T-cell (primary cell): Measurements from ENCODE around the gene CDH13. TPM values are rescaled to one million over a fixed set of nuclear protein-coding genes. Genes with fewer than 3 reads are reported as not detected.

Experiments used
- ATAC-seq, 4 experiments: fragments of 200-7000 bp in 3 of 4; fragments of 150-1000 bp in 1 of 4; cut with Tn5 transposase; replicated peaks in 1 of 4; 1 replicate in 3 of 4; 2 replicates in 1 of 4; pipeline ENCODE4 v1.10.0; 2021; ENCODE audit warnings: moderate library complexity in 3 of 4, mild to moderate bottlenecking in 2 of 4, moderate number of reproducible peaks in 1 of 4
- CTCF ChIA-PET, 2 donors: fragments of 300-600 bp; sonication (Branson Sonifier 250); formaldehyde crosslinking; loops; one replicate each; lab custom pipeline; 2022; ENCODE audit warnings: antibody characterized with exemption in 2 of 2; lab: Charles Lee
- POLR2A ChIA-PET, 2 donors: fragments of 300-600 bp; sonication (Branson Sonifier 250); formaldehyde crosslinking; loops; one replicate each; lab custom pipeline; 2022; ENCODE audit warnings: antibody characterized with exemption in 2 of 2; lab: Charles Lee
- DNase-seq, 35 experiments: peaks; one replicate each; pipeline versions ENCODE4 v3.0.0 to v3.0.0-alpha.2; 2013 to 2023
- H3K27ac ChIP-seq: one replicate; pipeline ENCODE4 v1.5.1; 2013; ENCODE audit warnings: low read length
- H3K27me3 ChIP-seq, 2 experiments: replicated peaks in 1 of 2; 1 replicate in 1 of 2; 2 replicates in 1 of 2; pipeline versions ENCODE4 v1.6.1 to v1.7.0; 2013; ENCODE audit warnings: low read length in 1 of 2, mixed read lengths in 1 of 2; ENCODE audit not compliant: control insufficient read depth in 2 of 2, insufficient read depth in 2 of 2; ENCODE audit errors: extremely low read depth in 1 of 2
- H3K36me3 ChIP-seq, 2 donors: 1 replicate in 1 of 2; 2 replicates in 1 of 2; pipeline versions ENCODE4 v1.6.1 to v1.7.0; 2013; ENCODE audit warnings: low read length in 1 of 2; ENCODE audit not compliant: control insufficient read depth in 2 of 2, insufficient read depth in 1 of 2; ENCODE audit errors: extremely low read depth in 1 of 2
- H3K4me1 ChIP-seq, 2 experiments: 1 replicate in 1 of 2; 2 replicates in 1 of 2; pipeline versions ENCODE4 v1.6.1 to v1.7.0; 2013; ENCODE audit warnings: low read length in 2 of 2, mixed read lengths in 1 of 2; ENCODE audit not compliant: insufficient read depth in 2 of 2, control insufficient read depth in 1 of 2; ENCODE audit errors: extremely low read depth in 1 of 2
- H3K4me3 ChIP-seq, 2 donors: 1 replicate in 1 of 2; 2 replicates in 1 of 2; pipeline versions ENCODE4 v1.5.1 to v1.7.0; 2013; ENCODE audit warnings: mild to moderate bottlenecking in 2 of 2, low read length in 1 of 2, moderate library complexity in 1 of 2; ENCODE audit not compliant: control insufficient read depth in 1 of 2; ENCODE audit errors: extremely low read depth in 1 of 2
- H3K9me3 ChIP-seq: 2 replicates; pipeline ENCODE4 v1.7.0; 2013
- H3K27ac Mint-ChIP-seq, 2 donors: one replicate each; pipeline ENCODE4 v1.8.0; 2020 to 2021; ENCODE audit warnings: mild to moderate bottlenecking in 2 of 2, mixed read lengths in 2 of 2
- H3K27me3 Mint-ChIP-seq, 2 donors: one replicate each; pipeline ENCODE4 v1.8.0; 2021 to 2022; ENCODE audit warnings: mixed read lengths in 2 of 2
- H3K36me3 Mint-ChIP-seq: one replicate; pipeline ENCODE4 v1.8.0; 2021; ENCODE audit warnings: mixed read lengths
- H3K4me1 Mint-ChIP-seq, 3 donors: one replicate each; pipeline ENCODE4 v1.8.0; 2020 to 2022; ENCODE audit warnings: mixed read lengths in 3 of 3, mild to moderate bottlenecking in 1 of 3
- H3K4me3 Mint-ChIP-seq, 3 donors: one replicate each; pipeline ENCODE4 v1.8.0; 2020 to 2022; ENCODE audit warnings: mild to moderate bottlenecking in 3 of 3, mixed read lengths in 3 of 3, moderate library complexity in 3 of 3
- H3K9me3 Mint-ChIP-seq, 3 donors: one replicate each; pipeline ENCODE4 v1.8.0; 2020 to 2022; ENCODE audit warnings: mixed read lengths in 3 of 3
- WGBS: methylation state at CpG from one replicate; pipeline ENCODE4 v1.1.5; 2013; ENCODE audit warnings: missing lambda C conversion rate; ENCODE audit not compliant: insufficient coverage; 5-methylcytosine and 5-hydroxymethylcytosine counted together
- total RNA-seq, 35 experiments: library from RNA in 6 of 35; stranded (reverse) in 6 of 35; fragments of 120-200 nt in 1 of 35; gene quantifications; one replicate each; pipeline versions ENCODE4 v1.2.1 to v1.2.4 and lab custom pipeline; 2013 to 2026

Gene CDH13
- total RNA-seq, 5 donors from 2014 or later (not counting 1 experiment from before 2014, with no cell fraction given): not detected

DNA sequence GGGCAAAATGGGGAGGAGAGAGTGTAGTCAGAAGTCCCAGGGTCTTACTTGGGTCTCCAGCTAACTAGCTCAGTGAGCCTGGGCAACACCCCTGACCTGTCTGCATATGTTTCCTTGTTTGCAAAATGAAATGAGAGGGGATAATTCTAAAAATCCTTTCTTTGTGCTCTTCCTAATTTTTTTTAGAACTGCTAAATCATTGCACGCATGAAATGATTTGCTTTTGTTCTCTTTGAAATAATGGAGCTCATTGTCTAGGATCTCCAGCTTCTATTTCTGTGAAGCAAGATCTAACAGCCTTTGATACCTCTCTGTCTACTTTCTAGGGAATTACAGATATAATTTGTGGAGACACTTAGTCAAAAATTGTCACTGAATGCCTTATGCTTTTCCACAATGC, 181.3 kb downstream of the CDH13 start:
- Mint-ChIP-seq H3K27me3 (peaks cover 6 to 7% of the 10 kb centered on the region in 2 donors), H3K4me1 (no peaks in the 10 kb centered on the region), H3K9me3 (peaks cover 0 to 6% (median 0%) of the 10 kb centered on the region in 3 donors), H3K4me3 (no peak overlapping the region), H3K27ac (no peak overlapping the region), H3K36me3 (no peaks in the 10 kb centered on the region)
- ATAC-seq: no peak
- ChIA-PET POLR2A (no interaction called here), CTCF (no interaction called here)
- DNase-seq: no peak
- no CpG with 5 or more reads among the region's 1 CpG for WGBS
- H3K27me3 ChIP-seq: no peaks in the 10 kb centered on the region
- no peaks in the 10 kb centered on the region for H3K9me3 ChIP-seq
- H3K36me3 ChIP-seq: no peaks in the 10 kb centered on the region
- H3K4me1 ChIP-seq: no peaks in the 10 kb centered on the region
- no peak overlapping the region for H3K27ac ChIP-seq
- no peak overlapping the region for H3K4me3 ChIP-seq

DNA sequence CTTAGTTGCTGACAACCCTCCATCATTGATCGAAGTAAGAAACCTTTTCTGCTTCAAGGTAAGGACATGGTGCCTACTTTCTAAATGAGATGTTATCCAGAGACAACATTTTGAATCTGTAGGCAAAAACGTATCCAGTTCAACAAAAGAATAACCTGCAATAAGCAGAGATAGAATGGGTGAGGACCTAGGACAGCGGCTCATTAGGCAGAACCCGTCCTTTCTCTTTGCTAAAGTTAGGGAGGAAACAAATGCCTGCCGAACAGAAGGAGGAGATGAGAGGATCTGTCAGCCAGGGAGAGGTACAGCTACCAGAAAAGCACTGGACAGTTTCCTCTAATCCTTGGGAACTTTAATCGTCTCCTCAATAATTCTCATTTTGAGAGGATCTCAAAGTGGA, 183.3 kb downstream of the CDH13 start:
- H3K4me1 ChIP-seq: no peaks in the 10 kb centered on the region
- Mint-ChIP-seq H3K4me1 (no peaks in the 10 kb centered on the region), H3K27ac (no peak overlapping the region), H3K27me3 (peaks cover 4 to 6% of the 10 kb centered on the region in 2 donors), H3K9me3 (peaks cover 0 to 3% (median 0%) of the 10 kb centered on the region in 3 donors), H3K4me3 (no peak overlapping the region), H3K36me3 (no peaks in the 10 kb centered on the region)
- DNase-seq (no peak), ATAC-seq (no peak)
- no peaks in the 10 kb centered on the region for H3K9me3 ChIP-seq
- H3K36me3 ChIP-seq: no peaks in the 10 kb centered on the region
- CTCF ChIA-PET: no interaction called here
- H3K27ac ChIP-seq: no peak overlapping the region
- WGBS: 60% methylated on average over 3 of the region's 6 CpGs
- H3K4me3 ChIP-seq: no peak overlapping the region
- POLR2A ChIA-PET: no interaction called here
- no peaks in the 10 kb centered on the region for H3K27me3 ChIP-seq

DNA sequence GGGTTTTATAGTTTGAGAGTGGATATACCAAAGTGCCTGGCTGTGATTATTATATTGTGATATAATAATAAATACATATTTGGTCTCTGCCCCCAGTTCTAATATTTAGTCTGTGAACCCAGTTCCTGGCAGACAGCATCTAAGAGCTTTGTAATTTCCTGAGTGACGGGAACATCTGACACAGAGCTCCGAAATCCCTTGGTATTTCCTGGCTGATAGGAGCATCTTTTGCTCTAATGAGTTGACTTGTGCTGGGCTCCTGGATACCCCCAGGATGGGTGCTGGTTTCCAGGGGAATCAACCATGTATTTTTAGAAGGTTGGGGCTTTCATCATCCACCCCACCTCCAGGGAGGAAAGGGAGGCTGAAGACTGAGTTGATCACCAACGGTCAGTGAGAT, 187.3 kb downstream of the CDH13 start:
- Mint-ChIP-seq H3K9me3 (peaks cover 0 to 3% (median 0%) of the 10 kb centered on the region in 3 donors), H3K36me3 (no peaks in the 10 kb centered on the region), H3K4me3 (no peak overlapping the region), H3K4me1 (no peaks in the 10 kb centered on the region), H3K27me3 (peaks cover 3 to 6% of the 10 kb centered on the region in 2 donors), H3K27ac (no peak overlapping the region)
- POLR2A ChIA-PET: no interaction called here
- CTCF ChIA-PET: no interaction called here
- Histone ChIP-seq H3K4me3 (no peak overlapping the region), H3K27ac (no peak overlapping the region), H3K9me3 (no peaks in the 10 kb centered on the region), H3K4me1 (no peaks in the 10 kb centered on the region), H3K36me3 (no peaks in the 10 kb centered on the region), H3K27me3 (no peaks in the 10 kb centered on the region)
- no peak for DNase-seq
- no peak for ATAC-seq
- no CpG with 5 or more reads among the region's 3 CpGs for WGBS

DNA sequence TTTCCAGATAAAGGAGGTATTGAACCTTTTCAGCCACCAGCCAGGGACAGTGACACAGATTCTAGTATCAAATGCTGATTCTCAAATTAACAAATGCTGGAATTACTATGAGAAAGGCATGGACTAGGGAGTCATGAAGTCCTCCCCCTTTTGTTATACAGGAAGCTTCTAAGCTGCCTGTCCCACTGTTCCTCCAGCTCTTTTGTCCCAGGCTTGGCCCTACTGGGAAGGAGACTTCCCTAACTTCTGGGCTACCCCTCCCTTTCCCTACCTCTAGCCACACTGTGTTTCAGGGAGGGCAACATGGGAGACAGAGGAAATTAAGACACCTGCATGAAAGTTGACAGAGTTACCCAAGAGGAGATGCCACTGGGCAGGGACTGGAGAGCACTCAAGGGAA, 192.5 kb downstream of the CDH13 start:
- Mint-ChIP-seq H3K36me3 (no peaks in the 10 kb centered on the region), H3K27ac (no peak overlapping the region), H3K9me3 (peaks cover under 1 to 4% (median under 1%) of the 10 kb centered on the region in 3 donors), H3K4me3 (no peak overlapping the region), H3K4me1 (no peaks in the 10 kb centered on the region), H3K27me3 (peaks cover 2 to 4% of the 10 kb centered on the region in 2 donors)
- no peaks in the 10 kb centered on the region for H3K27me3 ChIP-seq
- ChIA-PET CTCF (no interaction called here), POLR2A (no interaction called here)
- H3K4me3 ChIP-seq: no peak overlapping the region
- no peaks in the 10 kb centered on the region for H3K4me1 ChIP-seq
- no peaks in the 10 kb centered on the region for H3K9me3 ChIP-seq
- DNase-seq (no peak), ATAC-seq (no peak)
- no peaks in the 10 kb centered on the region for H3K36me3 ChIP-seq
- H3K27ac ChIP-seq: no peak overlapping the region

GRCh38 chr16:82820855-82821254, 194.1 kb downstream of the CDH13 start:
- Histone ChIP-seq H3K4me3 (no peak overlapping the region), H3K4me1 (no peaks in the 10 kb centered on the region), H3K27me3 (no peaks in the 10 kb centered on the region), H3K27ac (no peak overlapping the region), H3K36me3 (no peaks in the 10 kb centered on the region), H3K9me3 (no peaks in the 10 kb centered on the region)
- Mint-ChIP-seq H3K4me1 (no peaks in the 10 kb centered on the region), H3K4me3 (no peak overlapping the region), H3K36me3 (no peaks in the 10 kb centered on the region), H3K9me3 (peaks cover 3 to 4% (median 3%) of the 10 kb centered on the region in 3 donors), H3K27ac (no peak overlapping the region), H3K27me3 (peaks cover 2 to 4% of the 10 kb centered on the region in 2 donors)
- WGBS: 90% methylated on average over 2 of the region's 2 CpGs
- no peak for ATAC-seq
- CTCF ChIA-PET: no interaction called here
- POLR2A ChIA-PET: no interaction called here
- no peak for DNase-seq

DNA sequence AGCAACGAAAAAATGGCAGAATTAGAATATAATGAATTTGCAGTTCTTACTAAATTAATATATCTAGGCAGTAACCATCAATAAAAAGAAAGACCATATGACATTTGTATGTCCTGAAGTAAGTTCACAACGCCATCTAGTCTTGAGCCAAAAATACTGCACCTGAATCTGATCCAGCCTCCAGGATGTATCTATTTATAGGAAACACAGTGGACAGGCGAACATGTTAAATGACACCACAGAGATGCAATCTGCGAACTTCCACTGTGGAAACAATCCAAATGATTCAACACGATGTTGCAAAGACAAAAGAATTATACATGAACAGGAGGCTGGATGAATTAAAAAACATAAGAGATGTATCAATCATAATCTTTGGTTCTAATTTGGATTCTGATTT, 197.6 kb downstream of the CDH13 start:
- no peaks in the 10 kb centered on the region for H3K36me3 Mint-ChIP-seq

DNA sequence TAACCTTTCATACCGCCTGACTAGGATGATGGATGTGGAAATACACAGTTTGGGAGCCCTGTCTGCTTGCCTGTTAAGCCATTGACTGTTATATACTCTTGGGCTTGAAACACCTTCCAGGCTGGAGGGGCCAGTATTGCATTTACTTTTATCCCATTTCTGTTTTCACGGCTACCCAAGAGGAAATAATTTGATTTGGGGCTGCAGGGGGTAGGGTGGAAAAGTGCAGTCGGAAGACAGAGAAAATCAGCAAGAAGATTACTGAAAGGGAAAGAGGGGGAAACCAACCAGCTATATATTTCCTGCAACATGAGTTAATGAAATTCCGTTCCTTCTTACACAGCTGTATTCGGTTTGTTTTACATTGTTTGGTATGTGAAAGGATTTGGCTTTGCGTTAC, 202.5 kb downstream of the CDH13 start:
- ATAC-seq: no peak

More for the DNA sequence above, 197.6 kb downstream of the CDH13 start:
- DNase-seq (no peak), ATAC-seq (no peak)
- H3K9me3 ChIP-seq: no peaks in the 10 kb centered on the region
- no CpG with 5 or more reads among the region's 5 CpGs for WGBS
- no peaks in the 10 kb centered on the region for H3K27me3 ChIP-seq
- Mint-ChIP-seq H3K9me3 (peaks cover 3 to 15% (median 3%) of the 10 kb centered on the region in 3 donors), H3K4me1 (no peaks in the 10 kb centered on the region), H3K27ac (no peak overlapping the region), H3K27me3 (peaks cover 0 to 4% of the 10 kb centered on the region in 2 donors), H3K4me3 (no peak overlapping the region)
- ChIA-PET CTCF (no interaction called here), POLR2A (no interaction called here)
- no peak overlapping the region for H3K27ac ChIP-seq
- H3K4me3 ChIP-seq: no peak overlapping the region
- no peaks in the 10 kb centered on the region for H3K4me1 ChIP-seq
- no peaks in the 10 kb centered on the region for H3K36me3 ChIP-seq

More for the DNA sequence above, 202.5 kb downstream of the CDH13 start:
- H3K27me3 ChIP-seq: no peaks in the 10 kb centered on the region
- DNase-seq: no peak
- Mint-ChIP-seq H3K4me3 (no peak overlapping the region), H3K36me3 (no peaks in the 10 kb centered on the region), H3K27ac (no peak overlapping the region), H3K27me3 (no peaks in the 10 kb centered on the region), H3K4me1 (no peaks in the 10 kb centered on the region), H3K9me3 (peaks cover 2 to 10% (median 3%) of the 10 kb centered on the region in 3 donors)
- H3K4me3 ChIP-seq: no peak overlapping the region
- no peaks in the 10 kb centered on the region for H3K4me1 ChIP-seq
- ChIA-PET CTCF (no interaction called here), POLR2A (no interaction called here)
- no peak overlapping the region for H3K27ac ChIP-seq
- no peaks in the 10 kb centered on the region for H3K36me3 ChIP-seq
- WGBS: no CpG with 5 or more reads among the region's 6 CpGs
- H3K9me3 ChIP-seq: no peaks in the 10 kb centered on the region
